Rectal smooth muscle tissue (tissue), 1 donor: ENCODE data around the gene RYR2.
"Not testable (repeated sequence)": the region's sequence is repeated elsewhere in the genome, so short reads cannot be mapped to it uniquely, and the experiment has no call there.

Experiments used
- H3K27ac ChIP-seq: one replicate; pipeline ENCODE4 v1.7.0; 2013; ENCODE audit warnings: low read depth, low read length, inconsistent platforms
- H3K27me3 ChIP-seq: one replicate; pipeline ENCODE4 v1.7.0; 2013; ENCODE audit warnings: low read length; ENCODE audit not compliant: control insufficient read depth, insufficient read depth
- H3K36me3 ChIP-seq: one replicate; pipeline ENCODE4 v1.7.0; 2013; ENCODE audit warnings: low read length; ENCODE audit not compliant: control insufficient read depth, insufficient read depth
- H3K4me1 ChIP-seq: one replicate; pipeline ENCODE4 v1.7.0; 2013; ENCODE audit warnings: low read length; ENCODE audit not compliant: control insufficient read depth, insufficient read depth
- H3K4me3 ChIP-seq: one replicate; pipeline ENCODE4 v1.7.0; 2013; ENCODE audit warnings: low read length
- H3K9ac ChIP-seq: one replicate; pipeline ENCODE4 v1.7.0; 2013; ENCODE audit warnings: low read length

Gene RYR2

DNA sequence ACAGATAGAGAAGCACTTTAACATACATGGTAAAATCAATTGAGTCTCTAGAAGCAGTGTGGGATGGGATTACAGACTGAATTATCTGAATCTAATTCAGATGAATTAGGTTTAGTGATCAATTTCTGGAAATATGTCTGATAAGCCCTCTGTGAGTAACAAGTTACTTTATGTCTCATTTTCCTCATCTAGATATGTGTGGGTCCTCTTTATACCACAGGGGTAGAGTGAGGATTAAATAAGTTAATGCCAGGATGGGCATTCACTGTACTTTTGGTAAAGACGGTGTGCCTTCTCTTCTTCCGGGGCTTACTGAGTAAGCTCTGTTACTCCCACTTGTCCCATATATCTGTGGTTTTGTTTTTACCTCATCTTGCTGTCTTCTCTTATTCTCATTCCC, 225.8 kb downstream of the RYR2 start:
- H3K36me3 ChIP-seq = no peaks in the 10 kb centered on the region
- H3K4me1 ChIP-seq = no peaks in the 10 kb centered on the region
- H3K27ac ChIP-seq = no peak overlapping the region
- H3K4me3 ChIP-seq = no peak overlapping the region
- no peaks in the 10 kb centered on the region for H3K27me3 ChIP-seq
- H3K9ac ChIP-seq = no peak overlapping the region

DNA sequence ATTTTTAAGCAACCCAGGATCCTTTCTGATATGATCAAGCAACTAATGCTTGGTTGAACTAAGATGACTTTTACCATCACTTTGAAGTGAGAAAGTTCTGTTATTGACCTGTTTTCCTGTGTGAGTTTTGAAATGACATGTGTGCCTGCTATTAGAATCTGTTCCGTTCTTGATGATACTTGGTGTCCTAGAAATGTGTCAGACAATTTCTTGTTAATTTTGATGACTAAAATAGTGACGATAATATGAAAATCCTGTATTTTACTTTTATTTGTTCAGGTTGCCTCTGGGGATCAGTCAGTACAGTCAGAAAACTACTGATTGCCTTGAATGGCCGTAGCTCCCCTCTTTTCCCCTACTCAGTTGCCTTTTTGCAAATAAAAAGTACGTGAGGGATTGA, 228.0 kb downstream of the RYR2 start:
- no peaks in the 10 kb centered on the region for H3K4me1 ChIP-seq
- H3K36me3 ChIP-seq = no peaks in the 10 kb centered on the region
- H3K4me3 ChIP-seq = no peak overlapping the region
- no peak overlapping the region for H3K27ac ChIP-seq
- H3K9ac ChIP-seq = no peak overlapping the region
- no peaks in the 10 kb centered on the region for H3K27me3 ChIP-seq

DNA sequence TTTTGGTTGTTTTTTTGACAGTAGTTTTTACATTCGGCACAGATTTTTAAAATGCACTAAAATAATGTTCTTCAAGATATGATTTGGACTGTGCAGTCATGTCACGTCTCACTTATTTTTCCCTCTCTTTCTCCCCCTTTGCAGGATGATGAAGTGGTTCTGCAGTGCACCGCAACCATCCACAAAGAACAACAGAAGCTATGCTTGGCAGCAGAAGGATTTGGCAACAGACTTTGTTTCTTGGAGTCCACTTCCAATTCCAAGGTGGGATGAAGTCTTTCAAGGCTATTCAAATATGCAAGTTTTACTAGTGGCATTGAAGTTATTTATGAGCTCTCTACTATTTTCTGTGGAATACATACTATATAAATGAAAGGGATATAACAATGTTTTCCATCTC, 228.4 kb downstream of the RYR2 start:
- no peak overlapping the region for H3K4me3 ChIP-seq
- no peaks in the 10 kb centered on the region for H3K4me1 ChIP-seq

DNA sequence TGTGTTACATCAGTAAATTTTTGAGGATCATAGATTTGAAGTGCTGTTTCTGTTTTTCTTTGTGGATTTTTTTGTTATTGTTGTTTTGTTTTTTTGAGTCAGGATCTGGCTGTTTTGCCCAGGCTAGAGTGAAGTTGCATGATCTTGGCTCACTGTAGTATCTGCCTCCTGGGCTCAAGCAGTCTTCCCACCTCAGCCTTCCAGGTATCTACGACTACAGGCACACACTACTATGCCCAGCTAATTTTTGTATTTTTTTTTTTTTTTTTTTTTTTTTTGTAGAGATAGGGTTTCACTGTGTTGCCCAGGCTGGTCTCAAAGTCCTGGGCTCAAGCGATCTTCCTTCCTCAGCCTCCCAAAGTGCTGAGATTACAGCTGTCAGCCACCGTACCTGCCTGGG, 236.0 kb downstream of the RYR2 start:
- H3K27me3 ChIP-seq, H3K9ac ChIP-seq, H3K36me3 ChIP-seq, H3K4me1 ChIP-seq, H3K27ac ChIP-seq, H3K4me3 ChIP-seq: not testable (repeated sequence)

More for the DNA sequence above, 228.4 kb downstream of the RYR2 start:
- no peaks in the 10 kb centered on the region for H3K36me3 ChIP-seq
- H3K27ac ChIP-seq = no peak overlapping the region
- no peaks in the 10 kb centered on the region for H3K27me3 ChIP-seq
- no peak overlapping the region for H3K9ac ChIP-seq

DNA sequence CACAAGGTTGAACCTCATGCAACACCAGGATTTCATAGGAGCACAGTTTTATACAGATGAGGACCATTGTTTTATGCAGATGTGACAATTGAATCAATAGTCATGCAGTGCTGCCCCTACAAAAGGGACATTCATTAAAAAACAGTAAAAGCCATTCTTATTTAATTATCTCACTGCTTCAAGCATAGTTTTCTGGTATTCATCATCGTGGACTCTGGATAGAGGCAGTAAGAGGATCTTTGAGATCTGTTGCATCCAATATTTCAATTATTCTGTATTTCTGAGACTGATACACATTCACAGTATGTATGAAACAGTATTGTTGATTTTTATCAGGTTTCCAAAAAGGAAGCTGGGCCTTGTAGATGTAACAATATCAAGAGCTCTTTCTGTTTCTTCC, 237.6 kb downstream of the RYR2 start:
- Histone ChIP-seq H3K27me3 (no peaks in the 10 kb centered on the region), H3K4me1 (no peaks in the 10 kb centered on the region), H3K4me3 (no peak overlapping the region), H3K36me3 (no peaks in the 10 kb centered on the region), H3K9ac (no peak overlapping the region), H3K27ac (no peak overlapping the region)

DNA sequence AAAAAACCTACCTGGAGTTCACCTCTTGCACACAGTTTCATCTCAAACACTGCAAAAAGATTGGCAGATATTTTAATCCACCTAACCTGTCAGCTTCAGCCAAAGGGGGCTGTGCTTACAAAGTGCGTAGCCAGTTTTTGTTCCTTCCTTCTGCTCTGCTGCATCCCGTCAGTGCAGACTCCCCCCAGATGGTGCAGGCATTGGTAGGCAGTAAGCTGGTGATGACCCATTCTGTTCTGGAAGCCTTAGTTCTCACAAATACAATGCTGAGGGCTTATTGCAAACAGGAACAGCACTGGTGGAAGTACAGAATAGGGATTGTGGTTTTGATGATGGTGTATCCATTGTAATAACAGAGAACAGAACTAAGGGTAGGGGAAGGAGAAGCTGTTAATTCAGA, 239.5 kb downstream of the RYR2 start:
- no peak overlapping the region for H3K4me3 ChIP-seq
- no peaks in the 10 kb centered on the region for H3K27me3 ChIP-seq
- H3K9ac ChIP-seq = no peak overlapping the region
- H3K4me1 ChIP-seq = no peaks in the 10 kb centered on the region
- no peaks in the 10 kb centered on the region for H3K36me3 ChIP-seq
- no peak overlapping the region for H3K27ac ChIP-seq

DNA sequence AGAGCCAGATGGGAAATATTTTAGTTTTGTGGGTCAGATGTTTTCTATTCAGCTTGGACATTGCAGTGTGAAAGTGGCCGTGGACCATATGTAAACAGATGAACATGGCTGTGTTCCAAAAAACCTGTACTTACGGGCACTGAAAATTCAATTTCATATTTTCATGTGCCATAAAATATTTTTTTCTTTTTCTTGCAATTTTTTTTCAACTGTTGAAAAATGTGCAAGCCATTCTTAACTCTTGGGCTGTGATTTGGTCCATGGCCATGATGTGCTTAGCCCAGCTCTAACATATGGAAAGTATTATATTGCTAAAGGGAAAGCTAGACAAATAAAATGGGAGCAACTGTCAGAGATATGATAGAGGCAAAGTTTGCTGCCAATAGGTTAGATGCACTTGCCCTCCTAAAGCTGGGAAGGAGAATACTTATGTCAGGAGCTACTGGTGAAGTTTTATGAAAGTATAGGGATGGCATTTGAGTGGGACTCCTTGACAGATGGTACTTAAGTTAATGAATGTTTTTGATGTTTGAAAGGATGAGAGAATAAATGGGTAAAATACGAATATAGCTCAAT, 240.3 kb downstream of the RYR2 start:
- H3K27ac ChIP-seq = no peak overlapping the region
- H3K9ac ChIP-seq = no peak overlapping the region
- H3K4me1 ChIP-seq = no peaks in the 10 kb centered on the region
- H3K4me3 ChIP-seq = no peak overlapping the region
- H3K27me3 ChIP-seq = no peaks in the 10 kb centered on the region
- no peaks in the 10 kb centered on the region for H3K36me3 ChIP-seq

DNA sequence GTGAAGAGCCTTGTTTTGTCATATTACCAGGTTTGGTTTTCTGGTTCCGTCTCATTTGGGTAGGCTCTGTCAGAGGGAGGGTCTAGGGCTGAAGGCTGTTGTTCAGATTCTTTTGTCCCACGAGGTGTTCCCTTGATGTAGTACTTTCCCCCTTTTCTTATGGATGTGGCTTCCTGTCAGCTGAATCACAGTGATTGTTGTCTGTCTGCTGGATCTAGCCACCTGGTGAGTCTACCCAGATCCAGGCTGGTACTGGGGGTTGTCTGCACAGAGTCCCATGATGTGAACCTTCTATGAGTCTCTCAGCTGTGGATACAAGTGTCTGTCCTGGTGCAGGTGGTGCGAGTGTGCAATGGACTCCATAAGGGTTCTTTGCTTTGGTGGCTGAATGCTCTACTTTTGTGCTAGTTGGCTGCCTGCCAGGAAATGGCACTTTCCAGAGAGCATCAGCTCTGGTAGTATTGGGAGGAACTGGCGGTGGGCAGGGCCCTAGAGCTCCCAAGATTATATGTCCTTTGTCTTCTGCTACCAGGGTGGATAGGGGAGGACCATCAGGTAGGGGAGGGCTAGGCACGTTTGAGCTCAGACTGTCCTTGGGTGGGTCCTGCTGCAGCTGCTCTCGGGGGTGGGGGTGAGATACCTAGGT, 246.0 kb downstream of the RYR2 start:
- Histone ChIP-seq H3K36me3 (no peaks in the 10 kb centered on the region), H3K4me3 (no peak overlapping the region), H3K9ac (no peak overlapping the region), H3K27ac (no peak overlapping the region), H3K27me3 (no peaks in the 10 kb centered on the region), H3K4me1 (no peaks in the 10 kb centered on the region)

DNA sequence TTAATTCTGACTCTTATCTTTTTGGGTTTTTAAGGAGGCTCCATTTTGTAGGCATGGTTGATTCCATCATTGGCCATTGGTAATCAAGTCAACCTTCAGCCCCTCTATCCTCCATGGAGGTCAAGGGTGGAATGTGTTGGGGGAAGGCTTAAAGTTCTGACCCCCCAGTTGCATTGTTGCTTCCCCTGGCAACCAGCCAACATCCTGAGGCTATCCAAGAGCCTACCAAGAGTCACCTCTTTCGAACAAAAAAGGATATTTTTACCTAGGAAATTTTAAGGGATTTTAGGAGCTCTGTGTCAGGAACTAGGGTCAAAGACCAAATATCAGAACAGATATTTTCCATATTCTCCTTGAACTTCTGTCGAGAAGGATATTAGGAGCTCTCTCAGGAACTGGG, 251.8 kb downstream of the RYR2 start:
- no peaks in the 10 kb centered on the region for H3K36me3 ChIP-seq
- H3K4me1 ChIP-seq = no peaks in the 10 kb centered on the region
- no peak overlapping the region for H3K4me3 ChIP-seq
- H3K9ac ChIP-seq = no peak overlapping the region
- no peak overlapping the region for H3K27ac ChIP-seq
- H3K27me3 ChIP-seq = no peaks in the 10 kb centered on the region

DNA sequence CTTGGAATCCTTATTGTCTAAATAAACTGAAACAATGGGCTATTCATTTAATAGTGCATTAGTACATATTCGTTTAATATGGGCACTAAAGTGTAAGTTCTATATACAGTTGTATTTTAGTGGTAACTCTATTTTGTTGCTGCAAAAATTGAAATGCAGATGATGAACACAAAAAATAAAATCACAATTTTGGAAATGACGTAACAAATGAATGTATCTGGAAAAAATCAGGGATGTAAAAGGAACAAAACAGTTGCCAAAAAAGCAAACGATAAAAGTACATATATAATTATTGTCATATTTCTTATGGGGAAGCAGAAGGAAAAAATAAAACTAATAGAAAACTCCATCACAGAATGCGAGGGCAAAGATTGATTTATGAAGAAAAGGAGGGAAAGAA, 254.9 kb downstream of the RYR2 start:
- Histone ChIP-seq H3K27me3 (no peaks in the 10 kb centered on the region), H3K4me3 (no peak overlapping the region), H3K27ac (no peak overlapping the region), H3K4me1 (no peaks in the 10 kb centered on the region), H3K36me3 (no peaks in the 10 kb centered on the region), H3K9ac (no peak overlapping the region)

DNA sequence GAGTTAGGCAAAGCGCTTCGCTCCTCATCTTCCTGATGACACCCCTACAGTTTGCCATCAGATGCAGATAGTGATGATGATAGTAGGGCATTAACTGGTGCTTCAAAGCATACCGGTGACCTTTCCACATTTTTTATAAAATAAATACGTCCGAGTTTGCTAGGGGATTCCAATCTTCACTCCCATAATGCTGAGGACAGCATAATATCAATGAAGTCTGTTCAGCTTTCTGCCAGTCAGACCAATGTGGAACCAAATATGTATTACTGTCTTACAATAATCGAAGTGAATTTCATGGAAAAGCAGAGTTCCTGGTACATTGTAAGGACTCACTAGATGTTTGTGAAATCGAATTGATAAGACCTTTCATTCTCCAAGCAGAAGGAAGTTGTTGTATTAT, 258.7 kb downstream of the RYR2 start:
- H3K27me3 ChIP-seq = no peaks in the 10 kb centered on the region
- H3K4me1 ChIP-seq = no peaks in the 10 kb centered on the region
- no peak overlapping the region for H3K27ac ChIP-seq

DNA sequence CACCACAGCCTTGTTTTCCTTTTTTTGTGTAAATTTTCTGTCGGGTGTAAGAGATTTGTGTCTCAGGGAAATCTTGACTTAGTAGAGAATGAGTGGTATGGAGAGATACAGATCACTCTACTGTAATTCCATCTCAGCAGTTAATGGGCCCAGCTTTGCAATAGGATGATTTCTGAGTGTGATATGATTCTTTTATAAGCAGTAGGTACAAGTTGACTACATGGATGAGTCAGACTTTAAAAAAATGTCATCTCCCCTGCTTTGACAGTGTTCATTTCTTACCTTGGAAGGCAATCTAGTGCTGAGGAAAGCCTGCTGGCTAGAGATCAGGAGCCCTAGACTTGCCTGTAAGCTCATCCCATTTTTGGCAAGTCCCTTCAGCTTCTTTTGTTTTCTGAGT, 261.9 kb downstream of the RYR2 start:
- Histone ChIP-seq H3K27ac (peak overlapping the region; percentile 3), H3K9ac (no peak overlapping the region), H3K36me3 (no peaks in the 10 kb centered on the region), H3K27me3 (no peaks in the 10 kb centered on the region), H3K4me3 (no peak overlapping the region), H3K4me1 (no peaks in the 10 kb centered on the region)

More for the DNA sequence above, 258.7 kb downstream of the RYR2 start:
- no peak overlapping the region for H3K4me3 ChIP-seq
- H3K36me3 ChIP-seq = no peaks in the 10 kb centered on the region
- H3K9ac ChIP-seq = no peak overlapping the region

DNA sequence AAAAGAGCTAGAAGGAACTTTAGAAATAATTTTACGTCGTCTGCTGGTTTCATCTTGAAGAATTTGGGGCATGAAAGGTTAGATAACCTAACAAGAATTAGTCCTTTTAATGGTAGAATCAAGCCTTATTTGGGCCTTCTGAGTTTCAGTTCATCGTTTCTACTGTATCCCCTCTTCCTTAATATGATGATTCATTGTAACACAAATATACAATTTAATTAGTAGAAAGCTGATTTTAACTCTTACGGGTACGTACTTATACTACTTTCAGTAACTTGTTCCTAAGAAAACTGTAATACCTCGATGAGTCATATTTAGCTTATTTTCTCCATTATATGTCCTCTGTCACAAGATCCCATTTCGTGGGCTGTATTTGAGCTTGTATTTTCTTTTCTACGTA, 264.7 kb downstream of the RYR2 start:
- H3K36me3 ChIP-seq = no peaks in the 10 kb centered on the region
- H3K4me1 ChIP-seq = no peaks in the 10 kb centered on the region
- H3K9ac ChIP-seq = no peak overlapping the region
- H3K4me3 ChIP-seq = no peak overlapping the region
- H3K27me3 ChIP-seq = no peaks in the 10 kb centered on the region
- no peak overlapping the region for H3K27ac ChIP-seq
